ENCODE data around the gene RASSF3. TPM values are rescaled to one million over a fixed set of nuclear protein-coding genes. Genes with fewer than 3 reads are reported as not detected.

RASSF3 gene
- total RNA-seq, 2 experiments from 2014 or later, result 40.4 to 41.6 TPM

- H3K27me3 Mint-ChIP-seq, result no peaks in the 10 kb centered on the region
- peaks cover 89% of the 10 kb centered on the region for H3K4me1 Mint-ChIP-seq (ENCODE audit: low read depth)
- POLR2A ChIA-PET, result interaction anchor here (0.7 to 3.8 kb wide), 2 partner anchors 10 to 68 kb away, joined by 3 to 32 read pairs; partner anchors contain the start of gene RASSF3
- intact Hi-C loops (cut with micrococcal nuclease), result no loop called here
- no peak for TF ChIP-seq CTCF (IDR thresholded peaks at IDR 0.05)
- H3K9me3 Mint-ChIP-seq, result no peaks in the 10 kb centered on the region
- H3K27ac Mint-ChIP-seq, result peak overlapping the region; percentile 88
- CTCF ChIA-PET, result interaction anchor here (1.7 to 3.2 kb wide), 7 partner anchors 9 to 129 kb away, joined by 4 to 14 read pairs (median 6); no protein-coding TSS in a partner anchor
- ATAC-seq (no peak), DNase-seq (peak; percentile 61)
- peak overlapping the region; percentile 10 for H3K4me3 Mint-ChIP-seq
- peaks cover 15% of the 10 kb centered on the region for H3K36me3 Mint-ChIP-seq (ENCODE audit: low read depth)
Measured at GRCh38 chr12:64678835-64679234, 68.5 kb downstream of the RASSF3 start.

- H3K27ac Mint-ChIP-seq, result peak overlapping the region; percentile 88
- no peaks in the 10 kb centered on the region for H3K9me3 Mint-ChIP-seq
- H3K27me3 Mint-ChIP-seq, result no peaks in the 10 kb centered on the region
- peak overlapping the region; percentile 54 for H3K4me3 Mint-ChIP-seq
- ATAC-seq (peak; percentile 68), DNase-seq (peak; percentile 83)
- intact Hi-C loops (cut with micrococcal nuclease), result no loop called here
- TF ChIP-seq CTCF (IDR thresholded peaks at IDR 0.05), result no peak
- ChIA-PET CTCF (interaction anchor here (0.8 to 3.2 kb wide), 11 partner anchors 9 to 130 kb away, joined by 3 to 14 read pairs (median 4); no protein-coding TSS in a partner anchor), POLR2A (interaction anchor here (0.9 to 3.8 kb wide), 5 partner anchors 9 to 69 kb away, joined by 3 to 32 read pairs (median 3); partner anchors contain the start of gene RASSF3)
- H3K4me1 Mint-ChIP-seq (ENCODE audit: low read depth), result peaks cover 89% of the 10 kb centered on the region
- peaks cover 22% of the 10 kb centered on the region for H3K36me3 Mint-ChIP-seq (ENCODE audit: low read depth)
Measured at GRCh38 chr12:64679487-64680001, 69.2 kb downstream of the RASSF3 start.

GRCh38 chr12:64680235-64680634 lies 69.9 kb downstream of the RASSF3 start:
- ChIA-PET POLR2A (interaction anchor here (0.9 to 3.8 kb wide), 5 partner anchors 8 to 70 kb away, joined by 3 to 32 read pairs (median 3); partner anchors contain the start of gene RASSF3), CTCF (interaction anchor here (0.8 to 3.2 kb wide), 10 partner anchors 9 to 131 kb away, joined by 3 to 14 read pairs (median 4); no protein-coding TSS in a partner anchor)
- intact Hi-C loops (cut with micrococcal nuclease), result no loop called here
- ATAC-seq (no peak), DNase-seq (no peak)
- Mint-ChIP-seq H3K4me3 (peak overlapping the region; percentile 54), H3K27ac (peak overlapping the region; percentile 88), H3K36me3 (ENCODE audit: low read depth) (peaks cover 27% of the 10 kb centered on the region), H3K4me1 (ENCODE audit: low read depth) (peaks cover 90% of the 10 kb centered on the region), H3K27me3 (no peaks in the 10 kb centered on the region), H3K9me3 (no peaks in the 10 kb centered on the region)
- no peak for TF ChIP-seq CTCF (IDR thresholded peaks at IDR 0.05)

GRCh38 chr12:64681200-64682052 lies 71.1 kb downstream of the RASSF3 start:
- POLR2A ChIA-PET, result interaction anchor here (0.8 to 3.8 kb wide), 5 partner anchors 13 to 72 kb away, joined by 3 to 32 read pairs (median 7); no protein-coding TSS in a partner anchor
- CTCF ChIA-PET, result interaction anchor here (1.2 to 6.0 kb wide), 7 partner anchors 11 to 162 kb away, joined by 3 to 29 read pairs (median 5); partner anchors contain the start of gene RASSF3
- DNase-seq, result peak; percentile 38

More at GRCh38 chr12:64681200-64682052, 71.1 kb downstream of the RASSF3 start:
- H3K36me3 Mint-ChIP-seq (ENCODE audit: low read depth), result peaks cover 38% of the 10 kb centered on the region
- intact Hi-C loops (cut with micrococcal nuclease), result no loop called here
- no peak overlapping the region for H3K4me3 Mint-ChIP-seq
- peak overlapping the region; percentile 88 for H3K27ac Mint-ChIP-seq
- no peaks in the 10 kb centered on the region for H3K27me3 Mint-ChIP-seq
- H3K4me1 Mint-ChIP-seq (ENCODE audit: low read depth), result peaks cover 89% of the 10 kb centered on the region
- peak; percentile 60 for ATAC-seq
- H3K9me3 Mint-ChIP-seq, result no peaks in the 10 kb centered on the region
- no peak for TF ChIP-seq CTCF (IDR thresholded peaks at IDR 0.05)
